Measurements from ENCODE around the gene KBTBD2.
"Not testable (repeated sequence)": the region's sequence is repeated elsewhere in the genome, so short reads cannot be mapped to it uniquely, and the experiment has no call there.

DNA sequence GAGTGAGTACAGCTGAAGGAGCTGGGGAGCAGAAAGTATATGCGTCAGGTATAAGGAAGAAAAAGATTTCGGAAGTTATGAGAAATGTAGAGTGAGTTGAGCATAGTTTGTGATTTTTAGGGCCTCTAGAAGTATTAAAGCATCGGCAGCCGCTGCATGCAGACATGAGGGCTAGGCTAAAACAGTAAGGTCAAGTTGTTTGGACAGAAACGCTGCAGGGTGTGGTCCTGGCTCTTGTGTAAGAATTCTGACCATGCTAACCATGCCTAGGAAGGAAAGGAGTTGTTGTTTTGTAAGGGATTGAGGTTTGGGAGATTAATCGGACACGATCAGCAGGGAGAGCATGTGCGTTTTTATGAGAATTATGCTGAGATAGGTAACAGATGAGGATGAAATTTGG, 51.7 kb downstream of the KBTBD2 start:
- TF ChIP-seq, protein P1, sequence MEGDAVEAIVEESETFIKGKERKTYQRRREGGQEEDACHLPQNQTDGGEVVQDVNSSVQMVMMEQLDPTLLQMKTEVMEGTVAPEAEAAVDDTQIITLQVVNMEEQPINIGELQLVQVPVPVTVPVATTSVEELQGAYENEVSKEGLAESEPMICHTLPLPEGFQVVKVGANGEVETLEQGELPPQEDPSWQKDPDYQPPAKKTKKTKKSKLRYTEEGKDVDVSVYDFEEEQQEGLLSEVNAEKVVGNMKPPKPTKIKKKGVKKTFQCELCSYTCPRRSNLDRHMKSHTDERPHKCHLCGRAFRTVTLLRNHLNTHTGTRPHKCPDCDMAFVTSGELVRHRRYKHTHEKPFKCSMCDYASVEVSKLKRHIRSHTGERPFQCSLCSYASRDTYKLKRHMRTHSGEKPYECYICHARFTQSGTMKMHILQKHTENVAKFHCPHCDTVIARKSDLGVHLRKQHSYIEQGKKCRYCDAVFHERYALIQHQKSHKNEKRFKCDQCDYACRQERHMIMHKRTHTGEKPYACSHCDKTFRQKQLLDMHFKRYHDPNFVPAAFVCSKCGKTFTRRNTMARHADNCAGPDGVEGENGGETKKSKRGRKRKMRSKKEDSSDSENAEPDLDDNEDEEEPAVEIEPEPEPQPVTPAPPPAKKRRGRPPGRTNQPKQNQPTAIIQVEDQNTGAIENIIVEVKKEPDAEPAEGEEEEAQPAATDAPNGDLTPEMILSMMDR (IDR thresholded peaks at IDR 0.05): not testable (repeated sequence)
- not testable (repeated sequence) for TF ChIP-seq ZFX (IDR thresholded peaks at IDR 0.05; ENCODE audit: borderline replicate concordance)
